ENCODE measurements around the gene GCM1. TPM values are rescaled to one million over a fixed set of nuclear protein-coding genes. Genes with fewer than 3 reads are reported as not detected.

Gene GCM1
- total RNA-seq, 2 donors from 2014 or later, result not detected

DNA sequence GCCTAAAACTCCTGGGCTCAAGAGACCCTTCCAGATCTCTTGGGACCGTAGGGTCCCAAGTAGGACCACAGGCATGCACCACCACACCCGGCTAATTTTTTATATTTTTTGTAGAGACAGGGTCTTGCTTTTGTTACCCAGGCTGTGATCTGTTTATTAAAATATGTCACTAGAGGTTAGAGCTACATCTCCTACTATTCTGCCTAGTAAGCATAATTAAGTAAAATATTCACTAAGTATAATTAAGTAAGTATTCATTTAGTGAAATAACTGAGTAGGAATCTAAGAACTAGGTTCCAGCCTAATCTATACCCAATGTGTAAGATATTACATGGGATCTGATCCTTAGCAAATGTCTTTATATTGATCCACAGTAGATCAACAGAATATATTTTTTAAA lies 40.2 kb upstream of the GCM1 start:
- intact Hi-C loops (cut with DNase I), result no loop called here

DNA sequence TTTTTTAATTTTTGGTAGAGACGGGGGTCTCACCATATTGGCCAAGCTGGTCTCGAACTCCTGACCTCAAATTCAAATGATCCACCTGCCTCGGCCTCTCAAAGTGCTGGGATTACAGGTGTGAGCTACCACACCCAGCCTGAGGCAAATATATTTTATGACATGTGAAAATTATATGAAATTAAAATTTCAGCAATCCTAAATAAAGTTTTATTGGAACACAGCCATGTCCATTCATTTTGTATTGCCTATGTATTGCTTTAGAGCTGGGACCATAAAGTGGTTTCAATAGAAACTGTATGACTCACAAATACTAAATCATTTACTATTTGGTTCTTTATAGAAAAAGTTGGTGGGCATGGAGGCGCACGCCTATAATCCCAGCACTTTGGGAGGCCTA lies 32.0 kb upstream of the GCM1 start:
- intact Hi-C loops (cut with DNase I), result no loop called here
- H3K36me3 ChIP-seq, result no peaks in the 10 kb centered on the region
- no peak for DNase-seq
- no peaks in the 10 kb centered on the region for H3K27me3 ChIP-seq
- TF ChIP-seq, protein P1, sequence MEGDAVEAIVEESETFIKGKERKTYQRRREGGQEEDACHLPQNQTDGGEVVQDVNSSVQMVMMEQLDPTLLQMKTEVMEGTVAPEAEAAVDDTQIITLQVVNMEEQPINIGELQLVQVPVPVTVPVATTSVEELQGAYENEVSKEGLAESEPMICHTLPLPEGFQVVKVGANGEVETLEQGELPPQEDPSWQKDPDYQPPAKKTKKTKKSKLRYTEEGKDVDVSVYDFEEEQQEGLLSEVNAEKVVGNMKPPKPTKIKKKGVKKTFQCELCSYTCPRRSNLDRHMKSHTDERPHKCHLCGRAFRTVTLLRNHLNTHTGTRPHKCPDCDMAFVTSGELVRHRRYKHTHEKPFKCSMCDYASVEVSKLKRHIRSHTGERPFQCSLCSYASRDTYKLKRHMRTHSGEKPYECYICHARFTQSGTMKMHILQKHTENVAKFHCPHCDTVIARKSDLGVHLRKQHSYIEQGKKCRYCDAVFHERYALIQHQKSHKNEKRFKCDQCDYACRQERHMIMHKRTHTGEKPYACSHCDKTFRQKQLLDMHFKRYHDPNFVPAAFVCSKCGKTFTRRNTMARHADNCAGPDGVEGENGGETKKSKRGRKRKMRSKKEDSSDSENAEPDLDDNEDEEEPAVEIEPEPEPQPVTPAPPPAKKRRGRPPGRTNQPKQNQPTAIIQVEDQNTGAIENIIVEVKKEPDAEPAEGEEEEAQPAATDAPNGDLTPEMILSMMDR (IDR thresholded peaks at IDR 0.05), result no peak
- no peaks in the 10 kb centered on the region for H3K9me3 ChIP-seq
- H3K4me1 ChIP-seq, result no peaks in the 10 kb centered on the region
- no peak overlapping the region for H3K4me3 ChIP-seq
- H3K27ac ChIP-seq, result no peak overlapping the region
- H3K9ac ChIP-seq (ENCODE audit: low read depth in 2 of 2, low read length in 2 of 2), result no peak overlapping the region

More for the DNA sequence above, 40.2 kb upstream of the GCM1 start:
- Histone ChIP-seq H3K9me3 (no peaks in the 10 kb centered on the region), H3K27me3 (no peaks in the 10 kb centered on the region), H3K4me3 (no peak overlapping the region), H3K27ac (no peak overlapping the region), H3K4me1 (no peaks in the 10 kb centered on the region), H3K36me3 (no peaks in the 10 kb centered on the region), H3K9ac (ENCODE audit: low read depth in 2 of 2, low read length in 2 of 2) (no peak overlapping the region)
- DNase-seq, result no peak
- TF ChIP-seq, protein P1 (IDR thresholded peaks at IDR 0.05), result no peak

DNA sequence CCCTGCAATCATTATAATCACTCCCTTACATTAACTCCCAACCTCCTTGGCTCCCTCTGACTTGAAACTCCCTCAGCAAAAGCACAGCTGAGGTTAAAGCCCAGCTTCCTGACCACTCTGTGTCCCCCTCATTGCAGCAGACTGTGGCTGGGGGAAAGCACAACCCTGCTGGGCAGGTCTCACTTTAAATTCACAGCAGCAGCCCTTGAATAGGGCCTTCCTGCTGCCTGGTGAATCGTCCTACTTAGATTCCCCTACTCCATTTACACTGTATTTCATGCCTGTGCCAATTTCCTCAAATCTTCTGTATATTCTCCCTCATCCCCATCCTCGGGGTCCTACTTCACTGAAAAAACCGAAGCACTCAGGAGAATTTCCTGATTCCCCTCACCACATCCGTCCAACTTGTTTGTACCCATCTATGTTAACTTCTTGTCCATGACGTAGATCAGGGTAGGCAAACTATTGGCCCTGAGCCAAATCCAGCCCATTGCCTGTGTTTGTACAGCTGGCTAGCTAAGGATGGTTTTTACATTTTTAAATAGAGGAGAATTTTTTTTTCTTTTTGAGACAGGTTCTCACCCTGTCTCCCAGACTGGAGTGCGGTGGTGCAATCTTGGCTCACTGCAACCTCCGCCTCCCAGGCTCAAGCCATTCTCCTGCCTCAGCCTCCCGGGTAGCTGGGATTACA lies 31.5 kb upstream of the GCM1 start:
- Histone ChIP-seq H3K4me1 (no peaks in the 10 kb centered on the region), H3K9ac (ENCODE audit: low read depth in 2 of 2, low read length in 2 of 2) (no peak overlapping the region), H3K4me3 (no peak overlapping the region), H3K27me3 (no peaks in the 10 kb centered on the region), H3K36me3 (no peaks in the 10 kb centered on the region), H3K9me3 (no peaks in the 10 kb centered on the region), H3K27ac (no peak overlapping the region)
- peak; percentile 48 for DNase-seq
- TF ChIP-seq, protein P1 (IDR thresholded peaks at IDR 0.05), result no peak
- intact Hi-C loops (cut with DNase I), result loop anchor here (10.0 kb wide), 2 partner anchors 495 to 545 kb away; no protein-coding TSS in a partner anchor

DNA sequence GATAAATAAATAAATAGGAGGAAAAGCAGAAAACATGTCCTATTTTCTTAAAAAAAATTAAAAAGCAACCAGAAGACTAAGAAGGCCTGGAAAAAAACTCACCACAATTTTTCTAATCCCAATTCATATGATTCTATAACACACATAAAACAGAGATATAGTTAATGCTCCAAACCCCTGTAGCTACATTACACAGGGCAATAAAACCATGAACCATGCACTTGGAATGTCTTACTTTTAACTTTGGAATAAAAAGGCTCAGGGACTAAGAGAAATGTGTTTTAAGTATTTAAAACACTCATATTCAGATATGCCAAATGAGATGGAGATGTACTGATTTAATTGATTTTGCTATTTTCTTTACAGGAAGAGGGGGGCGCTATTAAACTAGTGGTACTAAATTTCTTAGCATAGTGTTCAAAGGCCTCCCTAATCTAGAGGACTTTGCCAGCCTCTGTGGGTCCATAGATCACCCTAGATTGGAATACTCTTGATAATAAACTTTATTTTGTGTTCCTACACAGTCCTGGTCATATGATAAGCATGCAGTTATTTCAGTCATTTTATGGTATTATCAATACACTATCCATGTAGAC lies 30.3 kb upstream of the GCM1 start:
- Histone ChIP-seq H3K4me1 (no peaks in the 10 kb centered on the region), H3K9me3 (no peaks in the 10 kb centered on the region), H3K27ac (no peak overlapping the region), H3K4me3 (no peak overlapping the region), H3K9ac (ENCODE audit: low read depth in 2 of 2, low read length in 2 of 2) (no peak overlapping the region), H3K27me3 (no peaks in the 10 kb centered on the region), H3K36me3 (no peaks in the 10 kb centered on the region)
- intact Hi-C loops (cut with DNase I), result loop anchor here (10.0 kb wide), 2 partner anchors 496 to 546 kb away; no protein-coding TSS in a partner anchor
- TF ChIP-seq, protein P1 (IDR thresholded peaks at IDR 0.05), result no peak
- no peak for DNase-seq

DNA sequence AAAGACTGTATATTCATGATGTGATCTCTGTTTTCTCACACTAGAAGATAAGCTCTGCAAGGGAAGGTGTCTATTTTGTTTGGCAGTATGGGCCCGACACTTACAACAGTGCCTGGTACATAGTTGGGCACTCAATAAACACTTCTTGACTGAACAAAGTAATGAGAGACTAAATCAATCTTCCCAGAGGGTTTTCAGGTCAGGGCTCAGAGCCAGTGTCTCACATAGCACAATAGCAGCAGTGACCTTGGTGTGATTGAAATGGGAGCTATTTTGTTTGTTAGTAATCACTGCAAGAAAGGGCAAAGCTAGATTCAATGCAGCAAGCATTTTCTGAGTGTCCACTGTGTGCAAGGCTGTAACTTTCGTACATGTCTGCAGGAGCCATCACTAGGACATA lies 26.4 kb upstream of the GCM1 start:
- no peak for DNase-seq
- TF ChIP-seq, protein P1 (IDR thresholded peaks at IDR 0.05), result no peak
- H3K27me3 ChIP-seq, result no peaks in the 10 kb centered on the region

More for the DNA sequence above, 26.4 kb upstream of the GCM1 start:
- no peaks in the 10 kb centered on the region for H3K36me3 ChIP-seq
- no peak overlapping the region for H3K9ac ChIP-seq (ENCODE audit: low read depth in 2 of 2, low read length in 2 of 2)
- no peak overlapping the region for H3K4me3 ChIP-seq
- intact Hi-C loops (cut with DNase I), result loop anchor here (10.0 kb wide), 2 partner anchors 500 to 550 kb away; no protein-coding TSS in a partner anchor
- no peak overlapping the region for H3K27ac ChIP-seq
- H3K4me1 ChIP-seq, result no peaks in the 10 kb centered on the region
- no peaks in the 10 kb centered on the region for H3K9me3 ChIP-seq

Measured in colonic mucosa (tissue), 4 donors.